Activated CD4-positive, alpha-beta memory T cell treated with anti-CD3 and anti-CD28 coated beads, Interleukin-2, amount 10 ng/mL, durations not matched to agents 7 days and 5 days (primary cell): ENCODE measurements around the gene CPPED1. TPM values are rescaled to one million over a fixed set of nuclear protein-coding genes. Genes with fewer than 3 reads are reported as not detected.
A peak's percentile ranks its signal among the peaks of the same experiment; 100 is the strongest.
"Not testable (repeated sequence)": the region's sequence is repeated elsewhere in the genome, so short reads cannot be mapped to it uniquely, and the experiment has no call there.

Experiments
- CTCF ChIA-PET: fragments of 350-600 bp; sonication (Branson Sonifier 250); formaldehyde crosslinking; loops from one replicate; lab custom pipeline; 2021; ENCODE audit warnings: antibody characterized with exemption, inconsistent platforms; lab: Charles Lee
- POLR2A ChIA-PET: fragments of 350-600 bp; sonication (Branson Sonifier 250); formaldehyde crosslinking; loops from one replicate; lab custom pipeline; 2021; ENCODE audit warnings: antibody characterized with exemption; lab: Charles Lee
- DNase-seq: peaks from one replicate; pipeline ENCODE4 v3.0.0-alpha.2; 2020
- H3K27ac Mint-ChIP-seq: one replicate; pipeline ENCODE4 v1.8.0; 2021; ENCODE audit warnings: mild to moderate bottlenecking, mixed read lengths
- H3K27me3 Mint-ChIP-seq: one replicate; pipeline ENCODE4 v1.8.0; 2021; ENCODE audit warnings: mixed read lengths
- H3K36me3 Mint-ChIP-seq: one replicate; pipeline ENCODE4 v1.8.0; 2021; ENCODE audit warnings: low read depth, mixed read lengths
- H3K4me1 Mint-ChIP-seq: one replicate; pipeline ENCODE4 v1.8.0; 2021; ENCODE audit warnings: mixed read lengths
- H3K4me3 Mint-ChIP-seq: one replicate; pipeline ENCODE4 v1.8.0; 2021; ENCODE audit warnings: mild to moderate bottlenecking, mixed read lengths
- H3K9me3 Mint-ChIP-seq: one replicate; pipeline ENCODE4 v1.8.0; 2021; ENCODE audit warnings: mixed read lengths
- total RNA-seq, 2 experiments: library from RNA; stranded (reverse); gene quantifications; one replicate each; pipeline ENCODE4 v1.2.3, GENCODE V29; 2021

The CPPED1 gene
- total RNA-seq, 2 experiments from 2014 or later = 26.1 to 27.0 TPM

DNA sequence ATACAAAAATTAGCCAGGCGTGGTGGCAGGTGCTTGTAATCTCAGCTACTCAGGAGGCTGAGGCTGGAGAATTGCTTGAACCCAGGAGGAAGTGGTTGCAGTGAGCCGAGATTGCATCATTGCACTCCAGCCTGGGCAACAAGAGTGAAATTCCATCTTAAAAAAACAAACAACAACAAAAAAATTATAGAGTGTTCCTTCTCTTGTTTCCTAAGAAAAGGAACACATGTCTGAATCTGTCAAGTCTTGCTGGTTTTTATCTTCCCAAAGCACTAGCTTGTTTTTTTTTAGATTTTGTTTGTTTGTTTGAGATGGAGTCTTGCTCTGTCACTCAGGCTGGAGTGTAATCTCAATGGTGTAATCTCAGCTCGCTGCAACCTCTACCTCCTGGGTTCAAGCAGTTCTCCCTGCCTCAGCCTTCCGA is 13.1 kb upstream of the CPPED1 start:
- H3K9me3 Mint-ChIP-seq = not testable (repeated sequence)

DNA sequence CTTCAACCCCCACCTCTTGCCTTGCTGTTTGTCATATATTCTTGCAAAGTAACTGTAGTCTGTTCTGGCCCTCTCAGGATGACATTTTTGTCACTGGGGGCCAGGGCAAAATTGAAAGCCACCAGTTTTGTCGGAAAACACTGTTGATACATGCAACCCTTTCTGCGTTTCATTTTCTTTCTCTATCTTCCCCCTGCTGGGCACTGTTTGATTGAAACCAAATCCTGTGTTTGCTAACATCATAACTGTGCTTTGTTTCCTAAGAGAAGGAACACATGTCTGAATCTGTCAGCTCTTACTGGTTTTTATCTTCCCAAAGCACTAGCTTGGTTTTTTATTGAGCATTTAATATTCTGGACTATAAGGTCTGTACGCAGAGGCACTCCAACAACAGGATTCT is 11.7 kb upstream of the CPPED1 start:
- H3K36me3 Mint-ChIP-seq = peaks cover 2% of the 10 kb centered on the region
- H3K4me1 Mint-ChIP-seq = peaks cover 33% of the 10 kb centered on the region
- POLR2A ChIA-PET = no interaction called here
- H3K27me3 Mint-ChIP-seq = no peaks in the 10 kb centered on the region
- DNase-seq = no peak
- H3K4me3 Mint-ChIP-seq = no peak overlapping the region
- no peak overlapping the region for H3K27ac Mint-ChIP-seq
- peaks cover 8% of the 10 kb centered on the region for H3K9me3 Mint-ChIP-seq
- CTCF ChIA-PET = interaction anchor here (1.7 to 4.1 kb wide), 2 partner anchors 27 to 242 kb away, joined by 3 to 20 read pairs; no protein-coding TSS in a partner anchor

More for the DNA sequence above, 13.1 kb upstream of the CPPED1 start:
- not testable (repeated sequence) for H3K4me3 Mint-ChIP-seq, DNase-seq, H3K27me3 Mint-ChIP-seq, H3K36me3 Mint-ChIP-seq
- H3K27ac Mint-ChIP-seq = peak overlapping the region; percentile 55
- CTCF ChIA-PET = interaction anchor here (0.5 to 4.1 kb wide), 13 partner anchors 9 to 1409 kb away, joined by 3 to 20 read pairs (median 3); partner anchors contain the start of gene CPPED1
- POLR2A ChIA-PET = interaction anchor here (1.3 to 1.4 kb wide), 3 partner anchors 11 to 279 kb away, joined by 3 to 5 read pairs (median 4); no protein-coding TSS in a partner anchor
- peaks cover 27% of the 10 kb centered on the region for H3K4me1 Mint-ChIP-seq

DNA sequence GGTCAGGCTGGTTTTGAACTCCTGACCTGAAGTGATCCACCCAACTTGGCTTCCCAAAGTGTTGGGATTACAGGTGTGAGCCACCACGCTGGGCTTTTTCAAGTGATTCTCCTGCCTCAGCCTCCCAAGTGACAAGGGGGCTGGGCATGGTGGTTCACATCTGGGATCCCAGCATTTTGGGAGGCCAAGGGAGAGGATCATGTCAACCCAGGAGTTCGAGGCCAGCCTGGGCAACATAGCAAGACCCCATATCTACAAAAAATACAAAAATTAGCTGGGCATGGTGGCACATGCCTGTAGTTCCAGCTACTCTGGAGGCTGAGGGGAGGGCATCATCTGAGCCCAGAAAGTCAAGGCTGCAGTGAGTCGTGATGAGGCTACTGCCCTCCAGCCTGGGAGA is 10.0 kb upstream of the CPPED1 start:
- Mint-ChIP-seq H3K9me3 (peaks cover 11% of the 10 kb centered on the region), H3K4me1 (peaks cover 36% of the 10 kb centered on the region)
- H3K36me3 Mint-ChIP-seq, H3K27ac Mint-ChIP-seq, H3K4me3 Mint-ChIP-seq, POLR2A ChIA-PET, DNase-seq, H3K27me3 Mint-ChIP-seq: not testable (repeated sequence)
- CTCF ChIA-PET = interaction anchor here (1.5 kb wide), 1 partner anchor 10 kb away, joined by 3 read pairs; the partner anchor contains the start of gene CPPED1

DNA sequence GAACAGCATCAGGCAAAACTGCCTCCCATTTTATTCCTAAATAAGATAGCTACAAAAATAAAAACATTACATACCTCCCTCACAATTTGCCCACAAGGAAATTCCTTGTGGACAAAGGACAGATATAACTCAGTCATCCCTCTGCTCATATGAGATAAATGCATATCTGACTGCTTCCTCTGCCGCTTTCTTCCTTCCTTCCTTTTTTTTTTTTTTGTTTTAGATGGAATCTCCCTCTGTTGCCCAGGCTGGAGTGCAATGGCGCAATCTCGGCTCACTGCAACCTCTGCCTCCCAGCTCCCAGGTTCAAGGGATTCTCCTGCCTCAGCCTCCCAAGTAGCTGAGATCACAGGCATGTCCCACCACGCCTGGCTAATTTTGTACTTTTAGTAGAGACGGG is 9.6 kb upstream of the CPPED1 start:
- Mint-ChIP-seq H3K9me3 (peaks cover 11% of the 10 kb centered on the region), H3K4me1 (peaks cover 33% of the 10 kb centered on the region)
- H3K27ac Mint-ChIP-seq, H3K27me3 Mint-ChIP-seq, H3K36me3 Mint-ChIP-seq, H3K4me3 Mint-ChIP-seq, POLR2A ChIA-PET, DNase-seq: not testable (repeated sequence)
- CTCF ChIA-PET = interaction anchor here (1.5 kb wide), 1 partner anchor 10 kb away, joined by 3 read pairs; the partner anchor contains the start of gene CPPED1

DNA sequence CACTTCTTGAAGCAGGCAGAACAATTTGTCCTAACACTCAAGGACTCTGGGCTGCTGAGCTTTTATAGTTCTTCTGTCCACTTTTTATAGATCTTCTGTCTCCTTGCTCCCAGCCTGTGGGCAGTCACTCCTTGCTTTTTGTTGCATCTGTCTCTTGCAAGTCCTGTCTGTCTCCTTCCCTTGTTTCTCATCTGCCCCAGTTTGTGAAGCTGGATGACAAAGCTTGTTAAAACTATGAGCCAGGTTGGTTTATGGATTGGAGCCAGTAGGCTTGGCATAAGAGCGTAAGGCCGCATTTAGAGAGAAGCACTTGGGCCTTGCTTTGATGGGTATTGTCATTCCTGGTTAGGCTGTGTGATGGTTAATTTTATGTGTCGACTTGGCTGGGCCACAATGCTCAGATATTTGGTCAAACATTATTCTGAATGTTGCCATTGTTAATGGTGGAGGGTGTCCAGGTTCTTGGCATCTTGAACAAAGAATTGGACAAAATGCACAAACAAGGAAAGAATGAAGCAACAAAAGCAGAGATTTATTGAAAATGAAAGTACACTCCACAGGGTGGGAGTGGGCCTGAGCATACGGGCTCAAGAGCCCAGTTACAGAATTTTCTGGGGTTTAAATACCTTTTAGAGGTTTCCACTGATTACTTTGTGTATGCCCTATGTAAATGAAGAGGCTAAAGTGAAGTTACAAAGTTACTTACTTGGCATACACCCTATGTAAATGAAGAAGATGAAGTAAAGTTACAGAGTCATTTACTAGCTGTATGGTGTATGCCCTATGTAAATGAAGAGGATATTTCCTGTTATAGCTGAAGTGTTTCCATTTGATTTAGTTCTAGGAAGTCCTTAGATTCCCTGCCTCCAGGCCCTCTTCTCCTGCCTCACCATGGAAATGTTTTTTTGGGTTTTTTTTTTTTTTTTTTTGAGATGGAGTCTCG is 8.0 kb upstream of the CPPED1 start:
- H3K4me1 Mint-ChIP-seq = peaks cover 23% of the 10 kb centered on the region
- no peaks in the 10 kb centered on the region for H3K27me3 Mint-ChIP-seq
- peaks cover 11% of the 10 kb centered on the region for H3K9me3 Mint-ChIP-seq
- CTCF ChIA-PET = no interaction called here
- H3K27ac Mint-ChIP-seq = no peak overlapping the region
- no peak overlapping the region for H3K4me3 Mint-ChIP-seq
- DNase-seq = no peak
- POLR2A ChIA-PET = no interaction called here
- H3K36me3 Mint-ChIP-seq = peaks cover 3% of the 10 kb centered on the region

DNA sequence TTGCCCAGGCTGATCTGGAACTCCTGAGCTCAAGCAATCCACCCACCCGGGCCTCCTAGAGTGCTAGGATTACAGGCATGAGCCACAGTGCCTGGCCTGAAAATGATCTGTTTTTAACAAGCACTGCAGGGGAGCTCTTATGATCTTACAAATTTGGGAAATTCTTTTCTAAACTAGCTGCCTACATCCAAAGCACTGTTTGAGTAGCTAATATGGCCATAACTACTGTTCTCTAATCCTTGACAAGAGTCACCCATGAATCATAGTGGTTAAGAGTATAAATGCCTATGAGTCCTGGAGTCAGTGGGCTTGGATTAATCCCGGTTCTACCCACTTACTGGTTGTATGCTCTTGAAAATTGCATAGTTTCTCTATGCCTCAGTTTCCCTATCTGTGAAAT is 1.4 kb upstream of the CPPED1 start:
- CTCF ChIA-PET = no interaction called here
- Mint-ChIP-seq H3K4me3 (no peak overlapping the region), H3K27me3 (no peaks in the 10 kb centered on the region), H3K36me3 (peaks cover 11% of the 10 kb centered on the region), H3K9me3 (peaks cover under 1% of the 10 kb centered on the region), H3K4me1 (peaks cover 45% of the 10 kb centered on the region), H3K27ac (no peak overlapping the region)
- no peak for DNase-seq
- POLR2A ChIA-PET = interaction anchor here (1.7 kb wide), 1 partner anchor 12 kb away, joined by 5 read pairs; no protein-coding TSS in a partner anchor

DNA sequence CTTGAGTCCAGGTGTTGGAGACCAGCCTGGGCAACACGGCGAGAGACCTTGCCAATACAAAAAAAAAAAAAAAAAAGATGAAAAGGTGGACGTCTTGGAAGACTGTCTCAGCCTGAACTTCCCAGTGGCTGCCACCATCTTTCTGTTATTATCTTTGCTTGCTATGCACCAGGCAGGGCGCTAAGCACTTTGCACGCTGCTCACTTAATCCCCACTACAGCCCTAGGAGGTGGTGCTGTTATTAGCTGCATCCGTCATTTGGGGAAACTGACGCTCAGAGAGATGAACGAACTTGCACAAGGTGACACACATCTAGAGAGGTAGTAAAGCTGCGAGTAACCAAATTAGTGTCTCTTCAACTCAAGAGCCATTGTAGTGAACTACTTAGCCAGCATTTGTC is 708 bp upstream of the CPPED1 start:
- peak overlapping the region; percentile 31 for H3K4me3 Mint-ChIP-seq
- no peak overlapping the region for H3K27ac Mint-ChIP-seq
- peaks cover 17% of the 10 kb centered on the region for H3K36me3 Mint-ChIP-seq
- no peak for DNase-seq
- H3K4me1 Mint-ChIP-seq = peaks cover 47% of the 10 kb centered on the region
- POLR2A ChIA-PET = interaction anchor here (1.8 to 4.7 kb wide), 3 partner anchors 17 to 268 kb away, joined by 10 to 44 read pairs (median 36); no protein-coding TSS in a partner anchor
- H3K27me3 Mint-ChIP-seq = no peaks in the 10 kb centered on the region
- CTCF ChIA-PET = interaction anchor here (1.6 kb wide), 1 partner anchor 12 kb away, joined by 5 read pairs; no protein-coding TSS in a partner anchor
- H3K9me3 Mint-ChIP-seq = no peaks in the 10 kb centered on the region

DNA sequence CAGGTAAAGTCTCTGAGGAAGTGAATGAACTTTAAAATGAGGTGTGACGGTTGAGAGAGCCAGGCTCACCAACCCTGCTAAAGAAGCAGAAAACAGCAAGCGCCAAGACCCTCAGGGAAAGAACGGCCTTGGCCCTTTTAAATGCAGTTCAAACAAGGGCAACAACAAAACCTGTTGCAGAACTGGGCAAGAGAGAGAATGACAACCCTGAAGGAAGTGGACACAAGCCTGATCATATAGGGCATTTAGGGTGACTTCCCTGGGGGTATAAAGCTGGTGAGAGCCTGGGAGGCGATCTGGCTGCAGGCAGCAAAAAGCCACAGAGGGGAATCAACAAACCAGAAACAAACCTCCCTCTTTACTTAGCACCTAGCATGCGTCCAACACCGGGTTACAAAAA is 1.0 kb downstream of the CPPED1 start:
- ChIA-PET CTCF (interaction anchor here (1.6 kb wide), 1 partner anchor 14 kb away, joined by 5 read pairs; no protein-coding TSS in a partner anchor), POLR2A (interaction anchor here (0.8 to 4.7 kb wide), 11 partner anchors 14 to 826 kb away, joined by 3 to 44 read pairs (median 5); partner anchors contain the start of gene SNX29)
- Mint-ChIP-seq H3K36me3 (peaks cover 26% of the 10 kb centered on the region), H3K4me1 (peaks cover 57% of the 10 kb centered on the region), H3K27me3 (no peaks in the 10 kb centered on the region), H3K9me3 (no peaks in the 10 kb centered on the region), H3K27ac (peak overlapping the region; percentile 81), H3K4me3 (peak overlapping the region; percentile 95)
- no peak for DNase-seq

DNA sequence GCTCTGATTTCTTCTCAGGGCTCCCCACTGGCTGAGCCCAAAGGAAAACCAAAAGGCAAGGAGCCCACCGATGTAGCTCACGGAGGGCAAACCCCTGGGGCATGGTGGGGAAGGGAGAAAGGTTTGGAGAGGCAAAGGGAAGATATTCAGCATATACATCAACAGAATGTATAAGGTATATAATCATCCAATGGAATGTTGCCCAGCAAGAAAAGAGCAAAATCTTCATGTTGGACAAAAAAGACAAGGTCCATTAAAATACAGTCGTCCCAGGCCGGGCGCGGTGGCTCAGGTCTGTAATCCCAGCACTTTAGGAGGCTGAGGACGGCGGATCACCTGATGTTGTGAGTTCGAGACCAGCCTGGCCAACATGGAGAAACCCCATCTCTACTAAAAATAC is 1.6 kb downstream of the CPPED1 start:
- Mint-ChIP-seq H3K36me3 (peaks cover 26% of the 10 kb centered on the region), H3K27ac (peak overlapping the region; percentile 81), H3K27me3 (no peaks in the 10 kb centered on the region), H3K9me3 (no peaks in the 10 kb centered on the region), H3K4me3 (peak overlapping the region; percentile 95), H3K4me1 (peaks cover 57% of the 10 kb centered on the region)
- CTCF ChIA-PET = no interaction called here
- DNase-seq = no peak
- POLR2A ChIA-PET = interaction anchor here (1.3 to 4.7 kb wide), 6 partner anchors 9 to 266 kb away, joined by 3 to 44 read pairs (median 5); no protein-coding TSS in a partner anchor

DNA sequence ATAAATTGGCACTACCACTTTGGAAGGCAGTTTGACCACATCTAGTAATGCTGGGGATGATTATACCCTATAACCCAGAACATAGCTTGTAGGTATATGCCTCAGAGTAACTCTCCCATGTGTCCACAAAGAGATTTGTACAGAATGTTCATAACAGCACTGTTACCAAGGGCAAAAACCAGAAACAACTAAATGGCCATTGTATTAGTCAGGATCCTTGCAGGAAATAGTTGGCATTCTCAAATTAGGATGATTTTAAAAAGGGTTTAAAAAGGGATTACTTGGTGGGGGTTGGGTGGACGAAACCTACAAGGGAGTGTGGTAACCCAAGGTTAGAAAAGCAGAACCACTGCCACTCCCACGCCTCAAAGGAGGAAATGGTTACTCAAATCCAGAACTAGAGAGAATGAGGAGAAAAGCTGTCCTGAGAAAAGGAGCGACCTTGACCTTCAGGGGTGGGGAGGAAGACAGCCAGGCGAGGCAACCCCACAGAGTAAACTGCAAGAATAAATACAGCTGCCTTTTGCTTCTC is 2.1 kb downstream of the CPPED1 start:
- ChIA-PET POLR2A (interaction anchor here (1.3 to 4.7 kb wide), 5 partner anchors 9 to 265 kb away, joined by 3 to 44 read pairs (median 5); no protein-coding TSS in a partner anchor), CTCF (no interaction called here)
- Mint-ChIP-seq H3K9me3 (no peaks in the 10 kb centered on the region), H3K36me3 (peaks cover 29% of the 10 kb centered on the region), H3K27me3 (no peaks in the 10 kb centered on the region), H3K4me1 (peaks cover 57% of the 10 kb centered on the region), H3K27ac (peak overlapping the region; percentile 81), H3K4me3 (peak overlapping the region; percentile 95)
- DNase-seq = peak; percentile 33

DNA sequence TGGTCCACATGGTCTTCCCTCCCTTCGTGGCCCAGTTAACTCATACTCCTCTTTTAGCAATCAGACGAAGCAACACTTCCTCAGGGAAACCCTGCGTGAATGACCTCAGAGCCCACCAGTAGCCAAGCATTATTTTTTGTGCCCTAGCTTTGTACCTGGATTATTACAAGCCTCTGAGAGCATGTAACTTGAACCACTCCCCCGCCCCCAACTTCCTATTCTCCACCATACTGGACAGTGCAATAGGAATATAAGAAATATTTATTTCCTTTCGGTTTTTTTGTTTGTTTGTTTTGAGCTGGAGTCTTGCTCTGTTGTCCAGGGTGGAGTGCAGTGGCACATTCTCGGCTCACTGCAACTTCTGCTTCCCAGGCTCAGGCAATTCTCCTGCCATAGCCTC is 2.9 kb downstream of the CPPED1 start:
- peaks cover 37% of the 10 kb centered on the region for H3K36me3 Mint-ChIP-seq
- POLR2A ChIA-PET = interaction anchor here (1.3 to 4.7 kb wide), 5 partner anchors 8 to 265 kb away, joined by 3 to 44 read pairs (median 5); no protein-coding TSS in a partner anchor
- H3K27ac Mint-ChIP-seq = no peak overlapping the region
- no peaks in the 10 kb centered on the region for H3K9me3 Mint-ChIP-seq
- peaks cover 57% of the 10 kb centered on the region for H3K4me1 Mint-ChIP-seq
- CTCF ChIA-PET = no interaction called here
- peak overlapping the region; percentile 95 for H3K4me3 Mint-ChIP-seq
- DNase-seq = no peak
- H3K27me3 Mint-ChIP-seq = no peaks in the 10 kb centered on the region

DNA sequence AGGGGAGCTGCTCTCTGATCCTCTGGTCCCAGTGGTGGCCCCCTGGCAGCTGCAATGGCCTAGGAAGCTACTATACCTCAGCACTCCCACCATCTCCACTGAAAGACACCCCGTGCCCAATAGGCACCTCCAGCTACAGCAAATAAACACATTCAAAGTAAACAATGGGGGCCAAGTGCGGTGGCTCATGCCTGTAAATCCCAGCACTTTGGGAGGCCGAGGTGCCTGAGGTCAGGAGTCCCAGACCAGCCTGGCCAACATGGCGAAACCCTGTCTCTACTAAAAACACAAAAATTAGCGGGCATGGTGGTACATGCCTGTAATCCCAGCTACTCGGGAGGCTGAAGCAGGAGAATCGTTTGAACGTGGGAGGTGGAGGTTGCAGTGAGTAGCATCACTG is 3.7 kb downstream of the CPPED1 start:
- H3K4me3 Mint-ChIP-seq, H3K9me3 Mint-ChIP-seq, CTCF ChIA-PET, H3K27me3 Mint-ChIP-seq, DNase-seq, H3K27ac Mint-ChIP-seq: not testable (repeated sequence)
- peaks cover 40% of the 10 kb centered on the region for H3K36me3 Mint-ChIP-seq
- POLR2A ChIA-PET = interaction anchor here (4.7 kb wide), 1 partner anchor 264 kb away, joined by 36 read pairs; no protein-coding TSS in a partner anchor
- peaks cover 56% of the 10 kb centered on the region for H3K4me1 Mint-ChIP-seq
